ENCODE results near the gene PITPNM1.
"Not testable (repeated sequence)": the region's sequence is repeated elsewhere in the genome, so short reads cannot be mapped to it uniquely, and the experiment has no call there.

DNA sequence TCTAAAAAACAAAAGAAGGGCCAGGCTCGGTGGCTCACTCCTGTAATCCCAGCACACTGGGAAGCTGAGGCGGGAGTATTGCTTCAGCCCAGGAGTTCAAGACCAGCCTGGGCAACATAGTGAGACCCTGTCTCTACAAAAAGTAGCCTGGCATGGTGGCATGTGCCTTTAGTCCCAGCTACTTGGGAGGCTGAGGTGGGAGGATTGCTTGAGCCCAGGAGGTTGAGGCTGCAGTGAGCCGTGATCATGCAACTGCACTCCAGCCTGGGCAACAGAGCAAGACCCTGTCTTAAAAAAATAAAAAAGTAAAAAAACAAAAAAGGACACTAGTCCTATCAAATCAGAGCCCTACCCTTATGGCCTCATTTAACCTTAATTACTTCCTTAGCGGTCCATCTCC is 6.4 kb upstream of the PITPNM1 start:
- TF ChIP-seq, protein P1, sequence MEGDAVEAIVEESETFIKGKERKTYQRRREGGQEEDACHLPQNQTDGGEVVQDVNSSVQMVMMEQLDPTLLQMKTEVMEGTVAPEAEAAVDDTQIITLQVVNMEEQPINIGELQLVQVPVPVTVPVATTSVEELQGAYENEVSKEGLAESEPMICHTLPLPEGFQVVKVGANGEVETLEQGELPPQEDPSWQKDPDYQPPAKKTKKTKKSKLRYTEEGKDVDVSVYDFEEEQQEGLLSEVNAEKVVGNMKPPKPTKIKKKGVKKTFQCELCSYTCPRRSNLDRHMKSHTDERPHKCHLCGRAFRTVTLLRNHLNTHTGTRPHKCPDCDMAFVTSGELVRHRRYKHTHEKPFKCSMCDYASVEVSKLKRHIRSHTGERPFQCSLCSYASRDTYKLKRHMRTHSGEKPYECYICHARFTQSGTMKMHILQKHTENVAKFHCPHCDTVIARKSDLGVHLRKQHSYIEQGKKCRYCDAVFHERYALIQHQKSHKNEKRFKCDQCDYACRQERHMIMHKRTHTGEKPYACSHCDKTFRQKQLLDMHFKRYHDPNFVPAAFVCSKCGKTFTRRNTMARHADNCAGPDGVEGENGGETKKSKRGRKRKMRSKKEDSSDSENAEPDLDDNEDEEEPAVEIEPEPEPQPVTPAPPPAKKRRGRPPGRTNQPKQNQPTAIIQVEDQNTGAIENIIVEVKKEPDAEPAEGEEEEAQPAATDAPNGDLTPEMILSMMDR (IDR thresholded peaks at IDR 0.05): not testable (repeated sequence)
- not testable (repeated sequence) for TF ChIP-seq POLR2A (IDR thresholded peaks at IDR 0.05)
